ENCODE measurements around the gene FREM2. TPM values are rescaled to one million over a fixed set of nuclear protein-coding genes. Genes with fewer than 3 reads are reported as not detected.

FREM2 gene
- total RNA-seq, 1 donor from 2014 or later, result 13.9 TPM

- no peak for TF ChIP-seq CTCF (IDR thresholded peaks at IDR 0.05)
- DNase-seq, result no peak
- Histone ChIP-seq H3K4me3 (no peak overlapping the region), H3K27me3 (no peaks in the 10 kb centered on the region), H3K27ac (no peak overlapping the region), H3K9me3 (no peaks in the 10 kb centered on the region), H3K4me1 (no peaks in the 10 kb centered on the region), H3K36me3 (no peaks in the 10 kb centered on the region)
- ATAC-seq, result no peak
- intact Hi-C loops (cut with DNase I), result no loop called here
These were observed 132.2 kb downstream of the FREM2 start for GRCh38 chr13:38819053-38819452.

- no peaks in the 10 kb centered on the region for H3K27me3 ChIP-seq
- no peaks in the 10 kb centered on the region for H3K4me1 ChIP-seq
- H3K4me3 ChIP-seq, result no peak overlapping the region
- no peaks in the 10 kb centered on the region for H3K9me3 ChIP-seq
- no peak for TF ChIP-seq CTCF (IDR thresholded peaks at IDR 0.05)
- no peaks in the 10 kb centered on the region for H3K36me3 ChIP-seq
- H3K27ac ChIP-seq, result no peak overlapping the region
- intact Hi-C loops (cut with DNase I), result no loop called here
- ATAC-seq, result no peak
- no peak for DNase-seq
These were observed 132.7 kb downstream of the FREM2 start for GRCh38 chr13:38819596-38819995.

GRCh38 chr13:38821770-38822551 lies 135.1 kb downstream of the FREM2 start:
- no peak overlapping the region for H3K27ac ChIP-seq
- H3K4me1 ChIP-seq, result no peaks in the 10 kb centered on the region
- intact Hi-C loops (cut with DNase I), result no loop called here
- ATAC-seq (no peak), DNase-seq (no peak)
- H3K4me3 ChIP-seq, result no peak overlapping the region
- no peaks in the 10 kb centered on the region for H3K36me3 ChIP-seq
- no peaks in the 10 kb centered on the region for H3K27me3 ChIP-seq
- no peak for TF ChIP-seq CTCF (IDR thresholded peaks at IDR 0.05)
- no peaks in the 10 kb centered on the region for H3K9me3 ChIP-seq

GRCh38 chr13:38824342-38824741 lies 137.5 kb downstream of the FREM2 start:
- Histone ChIP-seq H3K4me3 (no peak overlapping the region), H3K4me1 (no peaks in the 10 kb centered on the region), H3K27ac (no peak overlapping the region), H3K9me3 (no peaks in the 10 kb centered on the region), H3K27me3 (no peaks in the 10 kb centered on the region), H3K36me3 (no peaks in the 10 kb centered on the region)
- intact Hi-C loops (cut with DNase I), result no loop called here
- ATAC-seq, result no peak
- no peak for TF ChIP-seq CTCF (IDR thresholded peaks at IDR 0.05)
- DNase-seq, result no peak

GRCh38 chr13:38826182-38826813 lies 139.4 kb downstream of the FREM2 start:
- ATAC-seq, result no peak
- Histone ChIP-seq H3K36me3 (no peaks in the 10 kb centered on the region), H3K9me3 (no peaks in the 10 kb centered on the region), H3K4me1 (no peaks in the 10 kb centered on the region), H3K27me3 (no peaks in the 10 kb centered on the region), H3K4me3 (no peak overlapping the region), H3K27ac (no peak overlapping the region)
- no peak for DNase-seq
- no peak for TF ChIP-seq CTCF (IDR thresholded peaks at IDR 0.05)
- intact Hi-C loops (cut with DNase I), result no loop called here

Data from upper lobe of right lung (tissue), 1 donor.